Activated CD4-positive, CD25-positive, alpha-beta regulatory T cell (primary cell): ENCODE measurements around the gene CNOT8.

Experiments used
- DNase-seq, 4 experiments: peaks; one replicate each; lab custom pipeline; 2025; lab: John Stamatoyannopoulos, UW

Gene CNOT8

DNA sequence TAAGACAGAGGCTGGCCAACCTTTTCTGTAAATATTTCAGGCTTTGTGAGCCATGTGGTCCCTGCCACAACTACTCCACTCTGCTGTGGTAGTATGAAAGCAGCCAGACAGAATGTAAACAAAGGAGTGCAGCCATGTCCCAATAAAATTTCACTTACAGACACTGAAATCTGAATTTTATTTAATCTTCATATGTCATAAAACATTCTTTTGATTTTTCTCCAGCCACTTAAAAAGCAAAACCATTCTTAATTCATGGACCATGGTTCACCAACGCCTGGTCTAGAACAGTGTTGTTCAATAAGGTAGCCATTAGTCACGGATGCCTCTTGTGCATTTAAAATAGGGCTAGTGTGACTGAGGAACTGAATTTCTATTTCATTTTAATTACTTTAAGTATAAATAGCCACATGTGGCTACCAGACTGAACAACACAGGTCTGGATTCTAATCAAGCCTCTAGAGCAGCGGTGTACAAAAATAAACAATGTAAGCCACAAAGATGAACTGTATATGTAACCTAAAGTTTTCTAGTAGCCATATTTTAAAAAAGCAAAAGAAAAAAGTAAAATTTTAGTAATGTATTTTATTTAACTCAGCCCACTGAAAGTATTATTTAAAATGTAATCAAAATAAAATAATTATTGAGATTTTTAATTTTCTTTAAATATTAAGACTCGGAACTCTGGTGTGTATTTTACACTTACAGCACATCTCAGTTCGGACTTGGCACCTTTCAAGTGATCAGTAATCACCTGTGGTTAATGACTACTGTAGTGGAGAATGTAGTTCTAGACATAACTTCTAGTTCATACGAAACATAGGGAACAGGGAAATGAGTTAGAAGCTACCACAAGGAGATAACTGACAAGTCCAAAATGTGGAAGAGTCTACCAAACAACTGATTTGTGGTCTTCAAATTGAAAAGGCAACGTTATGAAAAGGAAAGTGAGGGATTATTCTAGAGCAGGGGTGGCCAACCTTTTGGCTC, 65.3 kb downstream of the CNOT8 start:
- no peak for DNase-seq
